Measurements from ENCODE around the gene CFAP70. TPM values are rescaled to one million over a fixed set of nuclear protein-coding genes. Genes with fewer than 3 reads are reported as not detected.
A peak's percentile ranks its signal among the peaks of the same experiment; 100 is the strongest.

Gene CFAP70
- total RNA-seq, 1 donor from 2014 or later = 1.5 TPM

GRCh38 chr10:73232887-73233286 lies 125.8 kb downstream of the CFAP70 start:
- ATAC-seq (ENCODE audit: poor library complexity) = no peak
- no peak for DNase-seq
- intact Hi-C loops (cut with DNase I) = no loop called here

GRCh38 chr10:73229567-73229966 lies 129.1 kb downstream of the CFAP70 start:
- DNase-seq = no peak
- intact Hi-C loops (cut with DNase I) = no loop called here
- ATAC-seq (ENCODE audit: poor library complexity) = no peak

- no peak for DNase-seq
- intact Hi-C loops (cut with DNase I) = no loop called here
- no peak for ATAC-seq (ENCODE audit: poor library complexity)
Observed at GRCh38 chr10:73228247-73228646, 130.4 kb downstream of the CFAP70 start.

GRCh38 chr10:73226663-73227062 lies 132.0 kb downstream of the CFAP70 start:
- DNase-seq (no peak), ATAC-seq (ENCODE audit: poor library complexity) (no peak)
- intact Hi-C loops (cut with DNase I) = no loop called here

GRCh38 chr10:73225518-73225917 lies 133.1 kb downstream of the CFAP70 start:
- DNase-seq = no peak
- intact Hi-C loops (cut with DNase I) = no loop called here
- ATAC-seq (ENCODE audit: poor library complexity) = no peak

- intact Hi-C loops (cut with DNase I) = no loop called here
- no peak for DNase-seq
- ATAC-seq (ENCODE audit: poor library complexity) = no peak
Observed at GRCh38 chr10:73220989-73221388, 137.7 kb downstream of the CFAP70 start.

GRCh38 chr10:73219384-73219783 lies 139.3 kb downstream of the CFAP70 start:
- ATAC-seq (ENCODE audit: poor library complexity) (no peak), DNase-seq (no peak)
- intact Hi-C loops (cut with DNase I) = no loop called here

- intact Hi-C loops (cut with DNase I) = no loop called here
- DNase-seq (no peak), ATAC-seq (ENCODE audit: poor library complexity) (no peak)
Observed at GRCh38 chr10:73218431-73219191, 140.1 kb downstream of the CFAP70 start.

- intact Hi-C loops (cut with DNase I) = no loop called here
- ATAC-seq (ENCODE audit: poor library complexity) (no peak), DNase-seq (no peak)
Observed at GRCh38 chr10:73217628-73218027, 141.0 kb downstream of the CFAP70 start.

GRCh38 chr10:73215749-73216148 lies 142.9 kb downstream of the CFAP70 start:
- no peak for ATAC-seq (ENCODE audit: poor library complexity)
- no peak for DNase-seq
- intact Hi-C loops (cut with DNase I) = no loop called here

GRCh38 chr10:73211106-73211811 lies 147.4 kb downstream of the CFAP70 start:
- intact Hi-C loops (cut with DNase I) = no loop called here
- ATAC-seq (ENCODE audit: poor library complexity) (no peak), DNase-seq (no peak)

GRCh38 chr10:73210395-73211105 lies 148.1 kb downstream of the CFAP70 start:
- intact Hi-C loops (cut with DNase I) = no loop called here
- no peak for DNase-seq
- no peak for ATAC-seq (ENCODE audit: poor library complexity)

- ATAC-seq (ENCODE audit: poor library complexity) (no peak), DNase-seq (no peak)
- intact Hi-C loops (cut with DNase I) = no loop called here
Observed at GRCh38 chr10:73209705-73210104, 149.0 kb downstream of the CFAP70 start.

- peak; percentile 49 for ATAC-seq (ENCODE audit: poor library complexity)
- peak; percentile 48 for DNase-seq
- intact Hi-C loops (cut with DNase I) = no loop called here
Observed at GRCh38 chr10:73207883-73208282, 150.8 kb downstream of the CFAP70 start.

GRCh38 chr10:73206385-73206784 lies 152.3 kb downstream of the CFAP70 start:
- no peak for DNase-seq
- intact Hi-C loops (cut with DNase I) = no loop called here

GRCh38 chr10:73205890-73206289 lies 152.8 kb downstream of the CFAP70 start:
- no peak for DNase-seq
- intact Hi-C loops (cut with DNase I) = no loop called here
- ATAC-seq (ENCODE audit: poor library complexity) = no peak

More at GRCh38 chr10:73206385-73206784, 152.3 kb downstream of the CFAP70 start:
- no peak for ATAC-seq (ENCODE audit: poor library complexity)

- DNase-seq (no peak), ATAC-seq (ENCODE audit: poor library complexity) (no peak)
- intact Hi-C loops (cut with DNase I) = no loop called here
Observed at GRCh38 chr10:73205081-73205480, 153.6 kb downstream of the CFAP70 start.

Data from Right ventricle myocardium superior (tissue), 1 donor.